Right lung (tissue), 10 donors: ENCODE data around the gene MEX3A. TPM values are rescaled to one million over a fixed set of nuclear protein-coding genes. Genes with fewer than 3 reads are reported as not detected.
A peak's percentile ranks its signal among the peaks of the same experiment; 100 is the strongest.
"Not testable (repeated sequence)": the region's sequence is repeated elsewhere in the genome, so short reads cannot be mapped to it uniquely, and the experiment has no call there.

Experiments used
- DNase-seq, 2 donors: peaks; one replicate each; pipeline ENCODE4 v3.0.0-alpha.2; 2013
- long read RNA-seq, 8 donors: transcript quantifications; one replicate each; lab custom pipeline, GENCODE V29; 2026
- polyA plus RNA-seq, 5 donors: library from polyadenylated mRNA; unstranded; fragments of 120-200 nt; gene quantifications; one replicate each; pipeline versions ENCODE4 v1.2.1 to v1.2.3, GENCODE V29; 2013; ENCODE audit warnings: inconsistent platforms in 1 of 5, low replicate concordance in 1 of 5; ENCODE audit not compliant: insufficient read length in 5 of 5, insufficient read depth in 1 of 5

MEX3A gene
- 10 to 100 TPM; 44.1 to 53.0 (median 48.9) TPM for polyA plus RNA-seq
- long read RNA-seq, donor 1, full-length matches to known transcripts, result 45 of 45 reads
- long read RNA-seq, donor 1, partial matches to known transcripts, result 0 of 45 reads
- long read RNA-seq, donor 1, other reads (novel, unspliced or antisense), result 0 of 45 reads
- long read RNA-seq, donor 2, full-length matches to known transcripts, result 12 of 79 reads
- long read RNA-seq, donor 2, partial matches to known transcripts, result 67 of 79 reads
- long read RNA-seq, donor 2, other reads (novel, unspliced or antisense), result 0 of 79 reads
- long read RNA-seq, donor 3, full-length matches to known transcripts, result 17 of 17 reads
- long read RNA-seq, donor 3, partial matches to known transcripts, result 0 of 17 reads
- long read RNA-seq, donor 3, other reads (novel, unspliced or antisense), result 0 of 17 reads
- long read RNA-seq, donor 4, full-length matches to known transcripts, result 17 of 17 reads
- long read RNA-seq, donor 4, partial matches to known transcripts, result 0 of 17 reads
- long read RNA-seq, donor 4, other reads (novel, unspliced or antisense), result 0 of 17 reads
- long read RNA-seq, donor 5, full-length matches to known transcripts, result 16 of 16 reads
- long read RNA-seq, donor 5, partial matches to known transcripts, result 0 of 16 reads
- long read RNA-seq, donor 5, other reads (novel, unspliced or antisense), result 0 of 16 reads
- long read RNA-seq, donor 6, full-length matches to known transcripts, result 27 of 113 reads
- long read RNA-seq, donor 6, partial matches to known transcripts, result 66 of 113 reads
- long read RNA-seq, donor 6, other reads (novel, unspliced or antisense), result 20 of 113 reads
- long read RNA-seq, donor 7, full-length matches to known transcripts, result 22 of 22 reads
- long read RNA-seq, donor 7, partial matches to known transcripts, result 0 of 22 reads
- long read RNA-seq, donor 7, other reads (novel, unspliced or antisense), result 0 of 22 reads
- long read RNA-seq, donor 8, full-length matches to known transcripts, result 14 of 28 reads
- long read RNA-seq, donor 8, partial matches to known transcripts, result 9 of 28 reads
- long read RNA-seq, donor 8, other reads (novel, unspliced or antisense), result 5 of 28 reads

GRCh38 chr1:156082309-156083091, at the start of gene MEX3A:
TSS of gene MEX3A (minus strand) at chr1:156082465. CDS start at chr1:156081998, 467 bp downstream.
- DNase-seq, result peak; percentile 93 to 94

- DNase-seq, result no peak
These were observed 48.3 kb upstream of the MEX3A start for GRCh38 chr1:156130578-156130942.

DNA sequence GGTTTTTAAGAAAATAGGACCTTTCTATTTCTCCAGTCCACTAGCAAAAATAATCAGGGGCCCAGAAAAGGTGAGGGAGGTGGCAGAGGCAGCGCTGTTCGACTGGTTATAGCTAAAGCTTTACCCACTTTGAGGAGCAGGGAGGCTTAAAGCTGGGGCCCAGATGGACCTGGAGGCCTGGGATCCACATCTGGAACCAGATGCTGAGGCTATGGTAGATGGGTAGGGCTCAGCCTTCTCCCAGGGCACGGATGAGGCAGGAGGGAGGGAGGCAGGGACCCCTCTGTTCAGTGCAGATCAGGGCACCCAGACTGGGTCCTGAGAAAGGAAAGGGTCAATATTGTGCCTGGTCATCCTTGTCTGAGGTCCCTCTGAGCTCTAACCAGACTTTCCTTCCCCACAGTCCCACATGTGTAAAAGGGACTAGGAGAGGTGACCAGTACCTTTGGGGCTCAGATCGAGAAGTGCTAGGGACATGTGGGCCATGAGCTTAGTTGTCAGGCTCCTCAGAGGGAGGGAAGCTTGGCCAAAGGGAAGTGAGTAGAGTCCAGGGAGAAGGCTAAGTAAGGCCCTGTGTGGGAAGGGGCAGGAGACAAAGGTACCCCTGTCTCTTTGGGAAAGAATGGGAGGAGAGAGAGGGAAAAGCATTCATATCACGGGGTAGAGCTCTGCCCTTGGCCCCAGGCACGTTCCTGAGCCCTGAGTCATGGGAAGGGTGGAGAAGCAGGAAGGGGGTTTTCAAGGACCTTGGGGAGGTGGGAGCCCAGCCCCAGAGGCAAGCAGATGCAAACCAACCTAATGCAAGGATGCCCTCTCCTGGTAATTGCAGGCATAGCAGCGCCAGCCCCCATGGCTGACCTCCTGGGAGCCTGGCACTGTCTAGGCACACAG, 47.7 kb upstream of the MEX3A start:
- peak; percentile 82 to 87 for DNase-seq

DNA sequence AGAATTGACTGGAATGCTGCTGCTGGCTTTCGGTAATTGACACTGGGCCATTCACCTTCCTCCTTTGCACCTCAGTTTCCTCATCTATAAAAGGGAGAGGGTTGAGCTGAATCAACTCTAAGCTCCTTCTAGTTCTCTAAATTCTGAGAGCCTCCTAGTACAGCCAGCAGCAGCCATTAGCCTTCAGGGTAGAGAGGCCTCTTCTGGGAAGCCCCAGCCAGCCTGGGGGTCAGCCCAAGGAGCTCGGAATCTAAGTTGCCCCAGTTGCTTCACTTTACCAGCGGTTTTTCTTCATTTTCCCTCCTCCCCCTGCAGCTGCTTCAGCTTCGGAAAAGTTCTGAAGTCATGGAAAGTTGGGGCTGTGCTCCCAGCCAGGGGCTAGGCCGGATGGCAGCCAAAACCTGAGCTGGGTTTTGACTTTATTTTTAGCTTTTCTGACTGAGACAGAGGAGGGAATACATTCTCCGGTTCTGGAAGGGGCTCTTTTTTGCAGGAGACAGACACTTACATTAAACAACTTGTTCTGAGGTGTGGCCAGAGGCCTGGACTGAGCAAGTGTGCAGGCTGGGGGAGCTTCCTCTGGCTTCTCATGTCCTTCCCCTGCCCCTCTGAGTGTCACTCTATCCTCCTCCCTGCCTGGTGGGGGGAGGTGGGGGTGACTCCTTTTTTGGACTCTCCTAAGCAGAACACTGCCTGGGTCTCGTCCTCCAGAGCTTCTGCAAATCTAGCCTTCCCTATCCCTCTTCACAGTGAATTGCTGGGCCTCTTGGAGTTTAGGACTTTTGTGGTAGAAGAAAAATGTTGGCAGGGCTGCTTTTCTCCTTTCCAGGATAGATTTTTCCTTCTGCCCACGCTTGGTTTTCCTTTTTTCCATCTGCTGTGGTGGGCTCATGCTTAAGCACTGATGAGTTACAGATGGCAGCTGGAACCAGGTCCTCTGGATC, 46.7 kb upstream of the MEX3A start:
- peak; percentile 77 to 81 for DNase-seq

DNA sequence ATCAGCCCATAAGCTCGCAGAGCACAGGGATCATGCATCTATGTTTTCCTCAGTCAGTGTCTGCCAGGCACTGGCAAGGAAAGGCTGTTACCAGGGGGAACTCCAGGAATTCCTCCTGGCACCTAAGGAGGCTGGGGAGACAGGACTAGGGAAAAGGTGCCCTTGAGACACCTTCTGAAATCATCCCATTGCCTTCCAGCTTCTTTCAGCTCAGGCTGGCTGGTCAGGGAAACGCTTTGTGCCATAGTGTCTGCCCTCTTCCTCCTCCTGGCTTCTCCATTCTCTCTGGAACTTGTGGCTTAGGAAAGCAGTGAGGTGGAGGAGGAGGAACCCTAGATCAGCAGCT, 46.0 kb upstream of the MEX3A start:
- no peak for DNase-seq

DNA sequence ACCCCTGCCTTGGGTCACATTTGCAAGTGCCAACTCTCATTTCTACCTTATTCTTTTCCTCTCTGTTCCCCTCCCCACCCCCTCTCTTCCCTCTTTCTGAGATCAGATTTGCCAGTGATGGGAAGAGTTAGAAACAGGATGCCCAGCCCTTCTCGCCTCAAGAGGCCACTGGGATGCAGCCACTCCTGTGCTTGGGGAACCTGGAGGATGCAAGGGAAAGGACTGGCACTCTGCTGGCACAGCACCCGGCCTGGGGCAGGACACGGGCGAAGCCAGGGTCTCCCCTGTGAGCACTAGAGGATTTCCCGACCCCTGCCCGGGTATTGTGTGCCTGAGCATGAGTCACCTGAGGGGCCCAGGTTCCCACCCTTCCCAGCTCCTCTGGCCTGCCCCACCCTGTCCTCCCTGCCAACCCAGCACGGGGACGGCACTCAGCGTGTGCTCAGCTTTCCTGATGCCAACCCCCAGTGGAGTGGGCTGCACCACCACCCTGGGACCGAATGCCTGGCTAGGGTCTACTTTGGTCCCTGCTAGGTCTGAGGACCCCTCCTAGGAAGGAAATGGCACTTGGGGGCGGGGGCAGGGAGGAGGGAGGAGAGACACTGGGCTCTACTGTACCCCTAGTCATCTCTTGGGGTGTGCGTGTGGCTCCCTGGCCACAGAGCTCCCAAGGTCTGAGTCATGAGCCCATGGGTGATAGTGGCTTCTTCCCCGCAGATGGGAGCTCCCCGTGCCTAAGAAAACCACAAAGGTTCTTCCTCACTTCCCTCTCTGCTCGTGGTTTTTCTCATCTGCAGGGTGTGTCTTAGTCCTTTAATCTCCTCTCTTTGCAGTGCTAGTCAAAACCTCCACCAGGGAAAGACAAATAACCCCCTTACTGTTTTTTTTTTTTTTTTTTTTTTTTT, 44.6 kb upstream of the MEX3A start:
- DNase-seq, result no peak

GRCh38 chr1:156126043-156126629, 43.9 kb upstream of the MEX3A start:
- DNase-seq, result peak; percentile 73 to 81

DNA sequence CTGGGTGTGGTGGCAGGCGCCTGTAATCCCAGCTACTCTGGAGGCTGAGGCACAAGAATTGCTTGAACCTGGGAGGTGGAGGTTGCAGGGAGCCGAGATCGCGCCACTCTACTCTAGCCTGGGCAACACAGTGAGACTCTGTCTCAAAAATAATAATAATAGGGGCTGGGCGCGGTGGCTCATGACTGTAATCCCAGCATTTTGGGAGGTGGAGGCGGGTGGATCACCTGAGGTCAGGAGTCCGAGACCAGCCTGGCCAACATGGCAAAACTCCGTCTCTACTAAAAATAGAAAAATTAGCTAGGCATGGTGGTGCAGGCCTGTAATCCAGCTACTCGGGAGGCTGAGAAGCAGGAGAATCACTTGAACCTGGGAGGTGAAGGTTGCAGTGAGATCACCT, 43.3 kb upstream of the MEX3A start:
- not testable (repeated sequence) for DNase-seq

- no peak for DNase-seq
These were observed 42.6 kb upstream of the MEX3A start for GRCh38 chr1:156124557-156125483.

GRCh38 chr1:156123356-156124196, 41.3 kb upstream of the MEX3A start:
- peak; percentile 97 to 98 for DNase-seq

GRCh38 chr1:156122519-156123355, 40.5 kb upstream of the MEX3A start:
- DNase-seq, result peak; percentile 62 to 78

DNA sequence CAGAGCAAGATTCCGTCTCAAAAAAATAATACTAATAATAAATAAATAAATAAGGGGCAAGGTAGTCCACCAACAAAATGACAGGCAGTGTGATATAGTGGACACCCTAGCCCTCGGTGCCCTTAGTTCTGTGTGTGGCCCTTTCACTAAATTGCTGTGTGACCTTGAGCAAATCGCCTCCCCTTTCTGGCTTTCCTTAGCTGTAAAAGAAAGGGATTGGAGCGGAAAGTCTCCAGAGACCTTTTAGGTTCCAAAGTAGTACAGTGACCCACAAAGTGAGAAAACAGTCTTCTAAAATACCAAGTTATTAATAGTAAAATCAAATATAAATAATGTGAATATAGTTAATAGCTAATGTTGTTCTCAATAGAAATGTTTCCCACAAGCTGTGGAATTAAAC, 39.8 kb upstream of the MEX3A start:
- DNase-seq, result no peak

DNA sequence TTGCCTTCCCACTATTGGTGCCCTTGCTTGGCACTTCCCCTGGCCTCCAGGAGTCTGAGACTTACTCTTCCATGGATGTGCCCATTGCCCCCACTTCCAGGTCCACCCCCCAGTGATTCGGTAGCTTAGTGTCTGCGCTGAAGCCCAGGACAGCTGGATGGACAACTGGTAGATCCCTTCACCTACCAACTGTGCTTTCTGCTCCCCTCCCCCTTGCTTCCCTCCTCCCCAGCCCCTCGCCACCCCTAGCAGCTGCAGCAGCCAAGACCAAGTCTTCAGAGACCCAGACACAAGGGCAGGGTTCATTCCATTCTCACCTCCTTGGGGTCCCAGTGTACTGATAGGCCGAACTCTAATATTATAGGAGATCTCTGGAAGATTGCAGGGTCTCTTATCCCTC, 39.2 kb upstream of the MEX3A start:
- DNase-seq, result no peak

DNA sequence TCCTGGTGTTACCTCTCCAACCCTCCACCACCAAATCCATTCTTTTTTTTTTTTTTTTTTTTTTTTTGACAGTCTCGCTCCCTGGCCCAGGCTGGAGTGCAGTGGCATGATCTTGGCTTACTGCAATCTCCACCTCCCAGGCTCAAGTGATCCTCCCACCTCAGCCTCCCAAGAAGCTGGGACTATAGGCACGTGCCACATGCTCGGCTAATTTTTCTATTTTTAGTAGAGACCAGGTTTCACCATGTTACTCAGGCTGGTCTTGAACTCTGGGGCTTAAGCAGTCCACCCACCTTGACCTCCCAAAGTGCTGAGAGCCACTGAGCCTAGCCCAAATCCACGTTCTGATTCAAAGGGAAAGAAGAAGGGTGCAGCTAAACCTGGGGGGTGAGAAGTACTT, 38.7 kb upstream of the MEX3A start:
- not testable (repeated sequence) for DNase-seq

- DNase-seq, result no peak
These were observed 38.1 kb upstream of the MEX3A start for GRCh38 chr1:156120318-156120717.
